ENCODE results near the gene SLC35F2. TPM values are rescaled to one million over a fixed set of nuclear protein-coding genes. Genes with fewer than 3 reads are reported as not detected.
"Not testable (repeated sequence)": the region's sequence is repeated elsewhere in the genome, so short reads cannot be mapped to it uniquely, and the experiment has no call there.

SLC35F2 gene
- total RNA-seq, 4 donors from 2014 or later: 2.7 to 7.6 (median 4.1) TPM

DNA sequence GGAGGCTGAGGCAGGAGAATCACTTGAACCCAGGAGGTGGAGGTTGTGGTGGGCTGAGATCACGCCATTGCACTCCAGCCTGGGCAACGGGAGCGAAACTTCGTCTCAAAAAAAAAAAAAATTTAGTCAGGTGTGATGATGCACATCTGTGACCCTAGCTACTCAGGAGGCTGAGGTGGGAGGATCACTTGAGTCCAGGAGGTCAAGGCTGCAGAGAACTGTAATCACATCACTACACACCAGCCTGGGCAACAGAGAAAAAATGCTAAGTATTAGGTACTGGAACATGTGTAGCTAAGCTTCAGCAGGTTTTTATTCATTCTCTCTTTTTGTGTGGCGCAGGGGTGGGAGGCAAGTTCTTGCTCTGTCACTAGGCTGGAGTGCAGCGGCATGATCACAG lies 82.5 kb downstream of the SLC35F2 start:
- no peaks in the 10 kb centered on the region for H3K4me1 ChIP-seq
- no peak overlapping the region for H3K27ac ChIP-seq
- no peaks in the 10 kb centered on the region for H3K9me3 ChIP-seq
- TF ChIP-seq POLR2AphosphoS5 (IDR thresholded peaks at IDR 0.05) (no peak), POLR2A (IDR thresholded peaks at IDR 0.05) (no peak)
- 88 to 94% methylated on average over 3 to 5 of the region's 6 CpGs for WGBS, 2 donors (ENCODE audit: low coverage in 1 of 2)
- H3K36me3 ChIP-seq: no peaks in the 10 kb centered on the region
- H3K4me3 ChIP-seq: no peak overlapping the region
- no peak for ATAC-seq
- no peaks in the 10 kb centered on the region for H3K27me3 ChIP-seq

DNA sequence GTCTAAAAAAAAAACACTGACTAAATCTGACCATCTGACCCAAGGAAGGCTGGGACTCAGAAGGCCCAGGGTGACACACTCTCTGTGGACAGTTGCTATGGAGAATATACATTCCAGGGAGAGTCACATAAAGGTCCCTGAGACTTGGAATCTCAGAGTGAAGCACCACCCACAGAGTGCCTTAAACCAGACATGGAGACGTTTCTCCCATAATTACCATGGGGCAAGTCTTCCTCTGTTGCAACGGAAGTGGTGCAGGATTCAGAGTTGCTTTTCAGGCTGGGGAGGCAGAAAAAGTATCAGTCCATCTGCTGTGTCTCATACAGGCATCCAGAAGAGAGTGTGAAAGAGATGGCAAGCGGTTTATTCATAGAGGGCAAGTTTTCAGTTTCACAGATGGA lies 88.0 kb downstream of the SLC35F2 start:
- Histone ChIP-seq H3K36me3 (no peaks in the 10 kb centered on the region), H3K4me1 (no peaks in the 10 kb centered on the region), H3K27ac (no peak overlapping the region), H3K27me3 (no peaks in the 10 kb centered on the region), H3K9me3 (no peaks in the 10 kb centered on the region), H3K4me3 (no peak overlapping the region)
- WGBS, 2 donors (ENCODE audit: low coverage in 1 of 2): 43 to 63% methylated on average over 3 of the region's 3 CpGs
- TF ChIP-seq EP300 (IDR thresholded peaks at IDR 0.05) (no peak), POLR2A (IDR thresholded peaks at IDR 0.05) (no peak), POLR2AphosphoS5 (IDR thresholded peaks at IDR 0.05) (no peak)
- TF ChIP-seq, protein P1, sequence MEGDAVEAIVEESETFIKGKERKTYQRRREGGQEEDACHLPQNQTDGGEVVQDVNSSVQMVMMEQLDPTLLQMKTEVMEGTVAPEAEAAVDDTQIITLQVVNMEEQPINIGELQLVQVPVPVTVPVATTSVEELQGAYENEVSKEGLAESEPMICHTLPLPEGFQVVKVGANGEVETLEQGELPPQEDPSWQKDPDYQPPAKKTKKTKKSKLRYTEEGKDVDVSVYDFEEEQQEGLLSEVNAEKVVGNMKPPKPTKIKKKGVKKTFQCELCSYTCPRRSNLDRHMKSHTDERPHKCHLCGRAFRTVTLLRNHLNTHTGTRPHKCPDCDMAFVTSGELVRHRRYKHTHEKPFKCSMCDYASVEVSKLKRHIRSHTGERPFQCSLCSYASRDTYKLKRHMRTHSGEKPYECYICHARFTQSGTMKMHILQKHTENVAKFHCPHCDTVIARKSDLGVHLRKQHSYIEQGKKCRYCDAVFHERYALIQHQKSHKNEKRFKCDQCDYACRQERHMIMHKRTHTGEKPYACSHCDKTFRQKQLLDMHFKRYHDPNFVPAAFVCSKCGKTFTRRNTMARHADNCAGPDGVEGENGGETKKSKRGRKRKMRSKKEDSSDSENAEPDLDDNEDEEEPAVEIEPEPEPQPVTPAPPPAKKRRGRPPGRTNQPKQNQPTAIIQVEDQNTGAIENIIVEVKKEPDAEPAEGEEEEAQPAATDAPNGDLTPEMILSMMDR (IDR thresholded peaks at IDR 0.05): no peak
- ATAC-seq: no peak

DNA sequence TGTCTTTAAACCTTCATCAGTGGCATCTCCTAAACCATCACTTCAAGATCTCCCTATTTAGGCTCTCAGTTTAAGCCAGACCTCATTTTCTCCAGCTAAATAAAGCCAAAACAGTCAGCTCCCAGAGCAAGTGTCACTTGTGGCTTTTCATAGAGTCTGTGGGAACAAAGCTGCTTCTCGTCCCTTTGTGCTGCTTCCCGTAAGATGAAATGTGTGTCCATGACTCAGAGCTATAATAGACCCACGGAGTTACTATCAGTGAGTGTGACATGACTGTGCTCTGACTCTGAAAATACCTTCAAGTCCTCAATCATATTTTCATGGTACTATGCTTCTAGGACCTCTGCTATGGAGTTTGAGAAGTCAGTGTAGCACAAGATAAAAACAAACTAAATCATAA lies 89.4 kb downstream of the SLC35F2 start:
- Histone ChIP-seq H3K36me3 (no peaks in the 10 kb centered on the region), H3K27ac (no peak overlapping the region), H3K4me1 (no peaks in the 10 kb centered on the region), H3K9me3 (no peaks in the 10 kb centered on the region), H3K4me3 (no peak overlapping the region), H3K27me3 (no peaks in the 10 kb centered on the region)
- TF ChIP-seq POLR2A (IDR thresholded peaks at IDR 0.05) (no peak), POLR2AphosphoS5 (IDR thresholded peaks at IDR 0.05) (no peak), EP300 (IDR thresholded peaks at IDR 0.05) (no peak)
- TF ChIP-seq, protein P1 (IDR thresholded peaks at IDR 0.05): no peak
- WGBS, 2 donors (ENCODE audit: low coverage in 1 of 2): 37 to 47% methylated on average over 3 of the region's 3 CpGs
- ATAC-seq: no peak

- ATAC-seq, H3K4me1 ChIP-seq, H3K36me3 ChIP-seq, H3K9me3 ChIP-seq, H3K4me3 ChIP-seq, H3K27me3 ChIP-seq, H3K27ac ChIP-seq: not testable (repeated sequence)
- 90% methylated on average over 2 of the region's 7 CpGs; no CpG with 5 or more reads in 1 of the 2 donors for WGBS, 2 donors (ENCODE audit: low coverage in 1 of 2)
These were observed 99.8 kb downstream of the SLC35F2 start for GRCh38 chr11:107758719-107759355.

- 100% methylated on average over 1 of the region's 1 CpG; no CpG with 5 or more reads in 1 of the 2 donors for WGBS, 2 donors (ENCODE audit: low coverage in 1 of 2)
- TF ChIP-seq EP300 (IDR thresholded peaks at IDR 0.05) (no peak), POLR2A (IDR thresholded peaks at IDR 0.05) (no peak), POLR2AphosphoS5 (IDR thresholded peaks at IDR 0.05) (no peak)
- TF ChIP-seq, protein P1 (IDR thresholded peaks at IDR 0.05): no peak
- Histone ChIP-seq H3K27ac (no peak overlapping the region), H3K4me1 (peaks cover 0 to 8% (median 0%) of the 10 kb centered on the region in 3 donors), H3K9me3 (no peaks in the 10 kb centered on the region), H3K4me3 (no peak overlapping the region), H3K27me3 (no peaks in the 10 kb centered on the region), H3K36me3 (no peaks in the 10 kb centered on the region)
- no peak for ATAC-seq
These were observed 100.9 kb downstream of the SLC35F2 start for GRCh38 chr11:107757661-107758060.

DNA sequence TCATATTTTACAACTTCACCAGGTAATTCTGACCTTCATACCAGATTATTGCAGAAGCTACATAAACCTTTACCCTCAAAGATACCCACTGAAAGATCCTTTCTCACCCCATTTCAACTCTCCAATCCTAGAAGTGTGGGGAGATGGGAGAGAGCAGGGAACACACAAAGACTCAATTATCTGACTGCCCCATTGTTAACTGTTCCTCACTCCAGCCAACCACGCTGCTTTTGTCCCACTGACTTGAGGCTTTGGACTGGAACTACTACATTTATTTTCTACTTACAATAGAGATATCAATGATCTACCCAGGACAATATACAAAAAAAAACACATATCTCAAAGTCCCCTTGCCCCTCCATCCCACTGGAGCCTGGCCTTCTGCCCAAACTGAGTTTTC lies 102.0 kb downstream of the SLC35F2 start:
- TF ChIP-seq, protein P1 (IDR thresholded peaks at IDR 0.05): no peak
- TF ChIP-seq POLR2A (IDR thresholded peaks at IDR 0.05) (no peak), POLR2AphosphoS5 (IDR thresholded peaks at IDR 0.05) (no peak), EP300 (IDR thresholded peaks at IDR 0.05) (no peak)
- no peaks in the 10 kb centered on the region for H3K36me3 ChIP-seq
- 71 to 100% methylated on average over 1 of the region's 1 CpG for WGBS, 2 donors (ENCODE audit: low coverage in 1 of 2)
- H3K27me3 ChIP-seq: no peaks in the 10 kb centered on the region
- no peaks in the 10 kb centered on the region for H3K9me3 ChIP-seq
- ATAC-seq: no peak
- no peak overlapping the region for H3K4me3 ChIP-seq
- H3K27ac ChIP-seq: no peak overlapping the region
- H3K4me1 ChIP-seq: peaks cover 0 to 12% (median 0%) of the 10 kb centered on the region in 3 donors

All from gastroesophageal sphincter (tissue), 4 donors.